Measurements from ENCODE around the gene PRKN. TPM values are rescaled to one million over a fixed set of nuclear protein-coding genes. Genes with fewer than 3 reads are reported as not detected.

PRKN gene
- total RNA-seq, 1 experiment from 2014 or later: 0.46 TPM

DNA sequence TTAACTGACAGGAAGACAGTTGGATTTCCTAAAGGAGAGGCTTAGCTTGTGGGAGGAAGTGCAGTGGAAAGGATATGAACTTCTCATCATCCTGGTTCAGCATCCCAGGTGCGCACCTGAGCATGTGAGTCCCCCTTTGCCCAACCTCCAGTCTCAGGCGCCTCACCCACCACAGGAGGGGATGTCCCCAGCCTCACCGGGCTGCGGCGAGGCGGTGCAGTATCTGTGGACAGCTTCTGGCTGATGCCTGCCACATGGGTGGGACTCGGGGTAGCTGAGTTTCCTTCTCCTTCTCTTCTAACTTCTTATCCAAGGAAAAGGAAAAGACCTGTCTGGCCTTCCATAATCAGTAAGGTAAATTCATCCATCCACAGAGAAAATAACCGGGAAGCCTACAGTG, 914.4 kb downstream of the PRKN start:
- ATAC-seq: no peak
- no TSS peak for BruUV-seq (replicated peaks)
- intact Hi-C loops (cut with micrococcal nuclease; ENCODE audit: unreplicated experiment) (no loop called here), in situ Hi-C loops (cut with HindIII; ENCODE audit: low pct_unique_long_range_greater_than_20kb, low sequenced_read_pairs) (no loop called here)
- H3K4me3 ChIP-seq (ENCODE audit: low read depth in 2 of 2, low read length in 2 of 2): no peak overlapping the region
- no peaks in the 10 kb centered on the region for H3K27me3 ChIP-seq (ENCODE audit: control insufficient read depth, insufficient read depth, low read length)
- no peak overlapping the region for H3K27ac ChIP-seq (ENCODE audit: low read length)
- H3K36me3 ChIP-seq (ENCODE audit: control insufficient read depth, insufficient read depth, low read length): no peaks in the 10 kb centered on the region
- TF ChIP-seq, protein P1, sequence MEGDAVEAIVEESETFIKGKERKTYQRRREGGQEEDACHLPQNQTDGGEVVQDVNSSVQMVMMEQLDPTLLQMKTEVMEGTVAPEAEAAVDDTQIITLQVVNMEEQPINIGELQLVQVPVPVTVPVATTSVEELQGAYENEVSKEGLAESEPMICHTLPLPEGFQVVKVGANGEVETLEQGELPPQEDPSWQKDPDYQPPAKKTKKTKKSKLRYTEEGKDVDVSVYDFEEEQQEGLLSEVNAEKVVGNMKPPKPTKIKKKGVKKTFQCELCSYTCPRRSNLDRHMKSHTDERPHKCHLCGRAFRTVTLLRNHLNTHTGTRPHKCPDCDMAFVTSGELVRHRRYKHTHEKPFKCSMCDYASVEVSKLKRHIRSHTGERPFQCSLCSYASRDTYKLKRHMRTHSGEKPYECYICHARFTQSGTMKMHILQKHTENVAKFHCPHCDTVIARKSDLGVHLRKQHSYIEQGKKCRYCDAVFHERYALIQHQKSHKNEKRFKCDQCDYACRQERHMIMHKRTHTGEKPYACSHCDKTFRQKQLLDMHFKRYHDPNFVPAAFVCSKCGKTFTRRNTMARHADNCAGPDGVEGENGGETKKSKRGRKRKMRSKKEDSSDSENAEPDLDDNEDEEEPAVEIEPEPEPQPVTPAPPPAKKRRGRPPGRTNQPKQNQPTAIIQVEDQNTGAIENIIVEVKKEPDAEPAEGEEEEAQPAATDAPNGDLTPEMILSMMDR (IDR thresholded peaks at IDR 0.05): no peak
- TF ChIP-seq SIN3A (IDR thresholded peaks at IDR 0.05; ENCODE audit: borderline replicate concordance, insufficient read depth, low read depth, low read length) (no peak), POLR2AphosphoS5 (IDR thresholded peaks at IDR 0.05; ENCODE audit: low read depth, low read length) (no peak), TCF7L2 (IDR thresholded peaks at IDR 0.05; ENCODE audit: low read depth, low read length) (no peak)
- TF ChIP-seq, protein P2, sequence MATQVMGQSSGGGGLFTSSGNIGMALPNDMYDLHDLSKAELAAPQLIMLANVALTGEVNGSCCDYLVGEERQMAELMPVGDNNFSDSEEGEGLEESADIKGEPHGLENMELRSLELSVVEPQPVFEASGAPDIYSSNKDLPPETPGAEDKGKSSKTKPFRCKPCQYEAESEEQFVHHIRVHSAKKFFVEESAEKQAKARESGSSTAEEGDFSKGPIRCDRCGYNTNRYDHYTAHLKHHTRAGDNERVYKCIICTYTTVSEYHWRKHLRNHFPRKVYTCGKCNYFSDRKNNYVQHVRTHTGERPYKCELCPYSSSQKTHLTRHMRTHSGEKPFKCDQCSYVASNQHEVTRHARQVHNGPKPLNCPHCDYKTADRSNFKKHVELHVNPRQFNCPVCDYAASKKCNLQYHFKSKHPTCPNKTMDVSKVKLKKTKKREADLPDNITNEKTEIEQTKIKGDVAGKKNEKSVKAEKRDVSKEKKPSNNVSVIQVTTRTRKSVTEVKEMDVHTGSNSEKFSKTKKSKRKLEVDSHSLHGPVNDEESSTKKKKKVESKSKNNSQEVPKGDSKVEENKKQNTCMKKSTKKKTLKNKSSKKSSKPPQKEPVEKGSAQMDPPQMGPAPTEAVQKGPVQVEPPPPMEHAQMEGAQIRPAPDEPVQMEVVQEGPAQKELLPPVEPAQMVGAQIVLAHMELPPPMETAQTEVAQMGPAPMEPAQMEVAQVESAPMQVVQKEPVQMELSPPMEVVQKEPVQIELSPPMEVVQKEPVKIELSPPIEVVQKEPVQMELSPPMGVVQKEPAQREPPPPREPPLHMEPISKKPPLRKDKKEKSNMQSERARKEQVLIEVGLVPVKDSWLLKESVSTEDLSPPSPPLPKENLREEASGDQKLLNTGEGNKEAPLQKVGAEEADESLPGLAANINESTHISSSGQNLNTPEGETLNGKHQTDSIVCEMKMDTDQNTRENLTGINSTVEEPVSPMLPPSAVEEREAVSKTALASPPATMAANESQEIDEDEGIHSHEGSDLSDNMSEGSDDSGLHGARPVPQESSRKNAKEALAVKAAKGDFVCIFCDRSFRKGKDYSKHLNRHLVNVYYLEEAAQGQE (IDR thresholded peaks at IDR 0.05; ENCODE audit: insufficient read depth in 1 of 2, low read depth in 2 of 2, low read length in 1 of 2): no peak
- CTCF ChIA-PET: no interaction called here
- H3K9me3 ChIP-seq (ENCODE audit: control insufficient read depth, insufficient read depth, low read depth, low read length): no peaks in the 10 kb centered on the region
- no peak for DNase-seq (ENCODE audit: low read depth, low spot score)
- POLR2A ChIA-PET: no interaction called here
- H3K4me1 ChIP-seq (ENCODE audit: control insufficient read depth, insufficient read depth, low read length): no peaks in the 10 kb centered on the region

DNA sequence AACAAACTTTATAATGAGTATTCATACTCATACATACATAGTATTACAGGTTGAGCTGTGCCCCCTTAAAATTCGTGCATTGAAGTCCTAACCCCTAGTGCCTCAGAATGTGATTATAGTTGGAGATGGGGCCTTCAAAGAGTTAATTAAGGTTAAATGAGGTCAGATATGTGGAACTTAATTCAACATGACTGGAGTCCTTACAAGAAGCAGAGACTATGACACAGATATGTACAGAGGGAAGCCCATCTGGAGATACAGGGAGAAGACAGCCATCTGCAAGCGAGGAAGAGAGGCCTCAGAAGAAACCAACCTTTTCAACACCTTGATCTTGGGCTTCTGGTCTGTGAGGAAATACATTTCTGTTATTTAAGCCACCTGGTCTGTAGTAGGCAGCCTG, 917.6 kb downstream of the PRKN start:
- in situ Hi-C loops (cut with HindIII; ENCODE audit: low pct_unique_long_range_greater_than_20kb, low sequenced_read_pairs) (no loop called here), intact Hi-C loops (cut with micrococcal nuclease; ENCODE audit: unreplicated experiment) (no loop called here)
- no peaks in the 10 kb centered on the region for H3K36me3 ChIP-seq (ENCODE audit: control insufficient read depth, insufficient read depth, low read length)
- TF ChIP-seq, protein P2 (IDR thresholded peaks at IDR 0.05; ENCODE audit: insufficient read depth in 1 of 2, low read depth in 2 of 2, low read length in 1 of 2): no peak
- TF ChIP-seq POLR2AphosphoS5 (IDR thresholded peaks at IDR 0.05; ENCODE audit: low read depth, low read length): no peak
- no peak for TF ChIP-seq SIN3A (IDR thresholded peaks at IDR 0.05; ENCODE audit: borderline replicate concordance, insufficient read depth, low read depth, low read length)
- H3K4me1 ChIP-seq (ENCODE audit: control insufficient read depth, insufficient read depth, low read length): no peaks in the 10 kb centered on the region
- POLR2A ChIA-PET: no interaction called here
- H3K9me3 ChIP-seq (ENCODE audit: control insufficient read depth, insufficient read depth, low read depth, low read length): no peaks in the 10 kb centered on the region
- H3K27me3 ChIP-seq (ENCODE audit: control insufficient read depth, insufficient read depth, low read length): no peaks in the 10 kb centered on the region
- H3K27ac ChIP-seq (ENCODE audit: low read length): no peak overlapping the region
- BruUV-seq (replicated peaks): no TSS peak
- ATAC-seq (no peak), DNase-seq (ENCODE audit: low read depth, low spot score) (no peak)
- no peak overlapping the region for H3K4me3 ChIP-seq (ENCODE audit: low read depth in 2 of 2, low read length in 2 of 2)
- CTCF ChIA-PET: no interaction called here
